ENCODE results near the gene KIRREL3. TPM values are rescaled to one million over a fixed set of nuclear protein-coding genes. Genes with fewer than 3 reads are reported as not detected.

The KIRREL3 gene
- polyA plus RNA-seq, 1 of the 3 experiments (the other 2 are of a cell fraction), result 3.7 TPM

GRCh38 chr11:126456089-126456488, 544.5 kb downstream of the KIRREL3 start:
- H3F3A ChIP-seq (replicated peaks; ENCODE audit: insufficient read depth), result peaks cover 12% of the 10 kb centered on the region
- ChIA-PET CTCF (interaction anchor here (5.9 kb wide), 1 partner anchor 14 kb away, joined by 44 read pairs; no protein-coding TSS in a partner anchor), POLR2A (no interaction called here)
- peaks cover 0 to 55% of the 10 kb centered on the region in 2 experiments; a peak in 1 of 4 replicates for H3K4me1 ChIP-seq (ENCODE audit: control insufficient read depth in 1 of 2, insufficient read depth in 2 of 2, low read depth in 1 of 2, low read length in 1 of 2)
- H3K27ac ChIP-seq (ENCODE audit: low read depth in 2 of 2, low read length in 1 of 2), result peak overlapping the region in 1 of 2 experiments; percentile 23; a peak in 2 of 4 replicates
- H3K9me3 ChIP-seq, result no peaks in the 10 kb centered on the region
- H4K20me1 ChIP-seq (ENCODE audit: insufficient read depth), result no peaks in the 10 kb centered on the region
- H3K79me2 ChIP-seq (ENCODE audit: insufficient read depth), result no peaks in the 10 kb centered on the region
- H3K9me2 ChIP-seq, result no peaks in the 10 kb centered on the region
- no peak overlapping the region for H3K4me3 ChIP-seq (ENCODE audit: low read depth in 2 of 2, low read length in 1 of 2)
- no peak overlapping the region for H3K4me2 ChIP-seq
- no peak overlapping the region for H2AFZ ChIP-seq (ENCODE audit: low read depth)
- 92% methylated on average over 12 of the region's 15 CpGs for WGBS (ENCODE audit: low lambda C conversion rate)
- no peaks in the 10 kb centered on the region for H3K27me3 ChIP-seq (ENCODE audit: insufficient read depth)
- no peak overlapping the region for H3K9ac ChIP-seq
- no peak for TF ChIP-seq RAD21 (IDR thresholded peaks at IDR 0.05; ENCODE audit: low read length)
- TF ChIP-seq POLR2AphosphoS5 (IDR thresholded peaks at IDR 0.05; ENCODE audit: low read depth, low read length), result no peak
- TF ChIP-seq, protein P1, sequence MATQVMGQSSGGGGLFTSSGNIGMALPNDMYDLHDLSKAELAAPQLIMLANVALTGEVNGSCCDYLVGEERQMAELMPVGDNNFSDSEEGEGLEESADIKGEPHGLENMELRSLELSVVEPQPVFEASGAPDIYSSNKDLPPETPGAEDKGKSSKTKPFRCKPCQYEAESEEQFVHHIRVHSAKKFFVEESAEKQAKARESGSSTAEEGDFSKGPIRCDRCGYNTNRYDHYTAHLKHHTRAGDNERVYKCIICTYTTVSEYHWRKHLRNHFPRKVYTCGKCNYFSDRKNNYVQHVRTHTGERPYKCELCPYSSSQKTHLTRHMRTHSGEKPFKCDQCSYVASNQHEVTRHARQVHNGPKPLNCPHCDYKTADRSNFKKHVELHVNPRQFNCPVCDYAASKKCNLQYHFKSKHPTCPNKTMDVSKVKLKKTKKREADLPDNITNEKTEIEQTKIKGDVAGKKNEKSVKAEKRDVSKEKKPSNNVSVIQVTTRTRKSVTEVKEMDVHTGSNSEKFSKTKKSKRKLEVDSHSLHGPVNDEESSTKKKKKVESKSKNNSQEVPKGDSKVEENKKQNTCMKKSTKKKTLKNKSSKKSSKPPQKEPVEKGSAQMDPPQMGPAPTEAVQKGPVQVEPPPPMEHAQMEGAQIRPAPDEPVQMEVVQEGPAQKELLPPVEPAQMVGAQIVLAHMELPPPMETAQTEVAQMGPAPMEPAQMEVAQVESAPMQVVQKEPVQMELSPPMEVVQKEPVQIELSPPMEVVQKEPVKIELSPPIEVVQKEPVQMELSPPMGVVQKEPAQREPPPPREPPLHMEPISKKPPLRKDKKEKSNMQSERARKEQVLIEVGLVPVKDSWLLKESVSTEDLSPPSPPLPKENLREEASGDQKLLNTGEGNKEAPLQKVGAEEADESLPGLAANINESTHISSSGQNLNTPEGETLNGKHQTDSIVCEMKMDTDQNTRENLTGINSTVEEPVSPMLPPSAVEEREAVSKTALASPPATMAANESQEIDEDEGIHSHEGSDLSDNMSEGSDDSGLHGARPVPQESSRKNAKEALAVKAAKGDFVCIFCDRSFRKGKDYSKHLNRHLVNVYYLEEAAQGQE (IDR thresholded peaks at IDR 0.05; ENCODE audit: low read depth, low read length), result no peak
- TF ChIP-seq USF2 (IDR thresholded peaks at IDR 0.05; ENCODE audit: borderline replicate concordance, low read depth, low read length), result no peak
- no peak for TF ChIP-seq MEF2A (IDR thresholded peaks at IDR 0.05; ENCODE audit: borderline replicate concordance, low read depth)
- TF ChIP-seq YY1 (IDR thresholded peaks at IDR 0.05; ENCODE audit: low read depth), result no peak
- no peak for TF ChIP-seq TAF1 (IDR thresholded peaks at IDR 0.05; ENCODE audit: borderline replicate concordance, low read depth, low read length)
- no peak for TF ChIP-seq ELF1 (IDR thresholded peaks at IDR 0.05)
- no peak for DNase-seq
- H3K36me3 ChIP-seq (replicated peaks in 1 of 2; ENCODE audit: control insufficient read depth in 1 of 2, insufficient read depth in 2 of 2, low read length in 1 of 2), result no peaks in the 10 kb centered on the region

- H3K9me2 ChIP-seq, result no peaks in the 10 kb centered on the region
- H3K4me2 ChIP-seq, result no peak overlapping the region
- no peak overlapping the region for H3K27ac ChIP-seq (ENCODE audit: low read depth in 2 of 2, low read length in 1 of 2)
- ChIA-PET POLR2A (no interaction called here), CTCF (interaction anchor here (1.0 to 5.9 kb wide), 4 partner anchors 10 to 264 kb away, joined by 3 to 44 read pairs (median 14); no protein-coding TSS in a partner anchor)
- peaks cover 22% of the 10 kb centered on the region for H3F3A ChIP-seq (replicated peaks; ENCODE audit: insufficient read depth)
- TF ChIP-seq MEF2A (IDR thresholded peaks at IDR 0.05; ENCODE audit: borderline replicate concordance, low read depth) (no peak), TCF12 (IDR thresholded peaks at IDR 0.05) (no peak), NRF1 (IDR thresholded peaks at IDR 0.05; ENCODE audit: low read depth, low read length) (no peak), NFIC (IDR thresholded peaks at IDR 0.05; ENCODE audit: borderline replicate concordance) (no peak), RCOR1 (IDR thresholded peaks at IDR 0.05; ENCODE audit: low read length) (no peak)
- H3K79me2 ChIP-seq (ENCODE audit: insufficient read depth), result no peaks in the 10 kb centered on the region
- no peak overlapping the region for H3K4me3 ChIP-seq (ENCODE audit: low read depth in 2 of 2, low read length in 1 of 2)
- no peak overlapping the region for H2AFZ ChIP-seq (ENCODE audit: low read depth)
- peaks cover 0 to 28% of the 10 kb centered on the region in 2 experiments; a peak in 1 of 4 replicates for H3K4me1 ChIP-seq (ENCODE audit: control insufficient read depth in 1 of 2, insufficient read depth in 2 of 2, low read depth in 1 of 2, low read length in 1 of 2)
- H3K36me3 ChIP-seq (replicated peaks in 1 of 2; ENCODE audit: control insufficient read depth in 1 of 2, insufficient read depth in 2 of 2, low read length in 1 of 2), result no peaks in the 10 kb centered on the region
- H3K9ac ChIP-seq, result no peak overlapping the region
- no peaks in the 10 kb centered on the region for H3K9me3 ChIP-seq
- no peaks in the 10 kb centered on the region for H3K27me3 ChIP-seq (ENCODE audit: insufficient read depth)
- no peaks in the 10 kb centered on the region for H4K20me1 ChIP-seq (ENCODE audit: insufficient read depth)
- peak; percentile 75 for DNase-seq
- 82% methylated on average over 16 of the region's 24 CpGs for WGBS (ENCODE audit: low lambda C conversion rate)
Measured at GRCh38 chr11:126452241-126453101, 548.1 kb downstream of the KIRREL3 start.

Measured in SK-N-SH (cell line).